Neuronal stem cell (in vitro differentiated cells): ENCODE measurements around the gene UBASH3B.

Source experiments
- DNase-seq: peaks from one replicate; pipeline ENCODE4 v3.0.0-alpha.2; 2013; ENCODE audit warnings: low spot score
- H2AFZ ChIP-seq: one replicate; pipeline ENCODE4 v1.6.1; 2013; ENCODE audit warnings: mild to moderate bottlenecking, low read length, inconsistent platforms
- H2AK5ac ChIP-seq: 2 replicates; pipeline ENCODE4 v1.6.1; 2013; ENCODE audit warnings: low read depth, mild to moderate bottlenecking, inconsistent platforms, low read length, moderate library complexity, mixed read lengths
- H2BK120ac ChIP-seq: 2 replicates; pipeline ENCODE4 v1.6.1; 2013; ENCODE audit warnings: low read depth, mild to moderate bottlenecking, inconsistent platforms, low read length, moderate library complexity, mixed read lengths
- H2BK12ac ChIP-seq: one replicate; pipeline ENCODE4 v1.6.1; 2013; ENCODE audit warnings: low read length, inconsistent platforms
- H2BK15ac ChIP-seq: 2 replicates; pipeline ENCODE4 v1.6.1; 2013; ENCODE audit warnings: mild to moderate bottlenecking, low read length, inconsistent platforms, mixed read lengths
- H2BK5ac ChIP-seq: one replicate; pipeline ENCODE4 v1.6.1; 2013; ENCODE audit warnings: inconsistent platforms, mild to moderate bottlenecking, low read length, moderate library complexity
- H3K14ac ChIP-seq: one replicate; pipeline ENCODE4 v1.6.1; 2013; ENCODE audit warnings: low read length, inconsistent platforms
- H3K18ac ChIP-seq: 2 replicates; pipeline ENCODE4 v1.6.1; 2013; ENCODE audit warnings: low read length, inconsistent platforms
- H3K23ac ChIP-seq: 2 replicates; pipeline ENCODE4 v1.6.1; 2013; ENCODE audit warnings: low read depth, mild to moderate bottlenecking, mixed read lengths, low read length, inconsistent platforms; ENCODE audit not compliant: poor library complexity
- H3K27ac ChIP-seq: replicated peaks from 3 replicates; pipeline ENCODE4 v1.5.1; 2013; ENCODE audit warnings: low read length, inconsistent platforms
- H3K27me3 ChIP-seq, 3 experiments: 2 replicates each; pipeline ENCODE4 v1.6.1; 2013; ENCODE audit warnings: low read length in 3 of 3, mild to moderate bottlenecking in 2 of 3, inconsistent platforms in 1 of 3, low read depth in 1 of 3, mixed read lengths in 1 of 3, moderate library complexity in 1 of 3; ENCODE audit not compliant: control insufficient read depth in 3 of 3, insufficient read depth in 3 of 3
- H3K36me3 ChIP-seq, 2 donors: replicated peaks in 1 of 2; 2 replicates each; pipeline ENCODE4 v1.6.1; 2013; ENCODE audit warnings: low read length in 2 of 2; ENCODE audit not compliant: control insufficient read depth in 2 of 2, insufficient read depth in 2 of 2
- H3K4ac ChIP-seq: 2 replicates; pipeline ENCODE4 v1.6.1; 2013; ENCODE audit warnings: inconsistent platforms, mild to moderate bottlenecking, low read length, moderate library complexity
- H3K4me1 ChIP-seq, 2 donors: 1 replicate in 1 of 2; 2 replicates in 1 of 2; pipeline ENCODE4 v1.6.1; 2013; ENCODE audit warnings: low read length in 2 of 2, low read depth in 1 of 2; ENCODE audit not compliant: control insufficient read depth in 2 of 2, insufficient read depth in 1 of 2
- H3K4me2 ChIP-seq: one replicate; pipeline ENCODE4 v1.6.1; 2013; ENCODE audit warnings: mild to moderate bottlenecking, low read length, inconsistent platforms; ENCODE audit not compliant: insufficient read depth, poor library complexity, severe bottlenecking
- H3K4me3 ChIP-seq, 2 donors: 2 replicates each; pipeline ENCODE4 v1.5.1; 2013; ENCODE audit warnings: low read length in 2 of 2, mild to moderate bottlenecking in 2 of 2, inconsistent platforms in 1 of 2, moderate library complexity in 1 of 2
- H3K79me1 ChIP-seq: one replicate; pipeline ENCODE4 v1.6.1; 2013; ENCODE audit warnings: low read depth, mild to moderate bottlenecking, inconsistent platforms, low read length, moderate library complexity
- H3K9ac ChIP-seq: one replicate; pipeline ENCODE4 v1.6.1; 2013; ENCODE audit warnings: mild to moderate bottlenecking, low read depth, low read length, inconsistent platforms; ENCODE audit not compliant: poor library complexity
- H3K9me3 ChIP-seq, 2 donors: replicated peaks in 1 of 2; 2 replicates each; pipeline versions ENCODE3 to v1.6.1; 2013; ENCODE audit warnings: low read length in 2 of 2, mild to moderate bottlenecking in 2 of 2, inconsistent platforms in 1 of 2, low read depth in 1 of 2, mixed read lengths in 1 of 2, moderate library complexity in 1 of 2; ENCODE audit not compliant: control insufficient read depth in 2 of 2, insufficient read depth in 1 of 2
- H4K8ac ChIP-seq: one replicate; pipeline ENCODE4 v1.6.1; 2013; ENCODE audit warnings: low read depth, mild to moderate bottlenecking, inconsistent platforms, low read length, moderate library complexity
- H4K91ac ChIP-seq: one replicate; pipeline ENCODE4 v1.6.1; 2013; ENCODE audit warnings: low read length, low read depth, mild to moderate bottlenecking, inconsistent platforms; ENCODE audit not compliant: poor library complexity
- WGBS, 2 donors: extraction: QIAGEN DNeasy Blood & Tissue Kit; methylation state at CpG; one replicate each; pipeline ENCODE4 v1.1.7; 2013; ENCODE audit warnings: missing lambda C conversion rate in 2 of 2, mixed read lengths in 1 of 2; ENCODE audit not compliant: insufficient read length in 2 of 2, insufficient replicate concordance in 1 of 2; ENCODE audit errors: extremely low coverage in 2 of 2; 5-methylcytosine and 5-hydroxymethylcytosine counted together

Gene UBASH3B

DNA sequence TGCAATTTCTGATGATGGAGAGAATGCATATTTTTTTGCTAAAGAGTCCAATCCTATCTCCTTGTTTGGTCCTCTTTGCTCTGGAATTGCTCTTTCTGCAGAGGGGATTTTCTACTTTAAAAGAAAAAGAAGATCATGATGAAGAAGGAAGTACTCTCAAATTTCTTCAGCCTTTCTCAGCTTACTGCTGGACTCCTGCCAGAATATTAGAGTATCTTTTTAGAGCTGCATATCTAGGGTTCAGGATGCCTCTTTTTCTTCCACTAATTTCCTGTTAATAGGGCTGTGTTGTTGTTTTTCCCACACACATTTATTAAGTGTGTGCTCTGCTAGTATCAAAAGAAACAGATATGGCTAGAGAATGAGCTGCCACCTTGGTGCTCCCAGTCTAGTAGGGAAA lies 18.2 kb downstream of the UBASH3B start:
- Histone ChIP-seq H3K27me3 (no peaks in the 10 kb centered on the region), H3K4me2 (no peak overlapping the region), H2BK5ac (no peak overlapping the region), H2AFZ (no peak overlapping the region), H3K9me3 (peaks cover 3 to 6% of the 10 kb centered on the region in 2 donors), H3K18ac (no peak overlapping the region), H3K23ac (no peak overlapping the region), H3K36me3 (no peaks in the 10 kb centered on the region), H3K4ac (no peak overlapping the region), H4K91ac (no peak overlapping the region), H2BK15ac (no peak overlapping the region), H2AK5ac (no peak overlapping the region), H2BK120ac (no peak overlapping the region), H4K8ac (no peak overlapping the region), H3K14ac (no peak overlapping the region), H2BK12ac (no peak overlapping the region), H3K4me1 (peaks cover 3 to 6% of the 10 kb centered on the region in 2 donors), H3K79me1 (no peaks in the 10 kb centered on the region), H3K4me3 (no peak overlapping the region), H3K27ac (no peak overlapping the region), H3K9ac (no peak overlapping the region)
- DNase-seq: no peak

DNA sequence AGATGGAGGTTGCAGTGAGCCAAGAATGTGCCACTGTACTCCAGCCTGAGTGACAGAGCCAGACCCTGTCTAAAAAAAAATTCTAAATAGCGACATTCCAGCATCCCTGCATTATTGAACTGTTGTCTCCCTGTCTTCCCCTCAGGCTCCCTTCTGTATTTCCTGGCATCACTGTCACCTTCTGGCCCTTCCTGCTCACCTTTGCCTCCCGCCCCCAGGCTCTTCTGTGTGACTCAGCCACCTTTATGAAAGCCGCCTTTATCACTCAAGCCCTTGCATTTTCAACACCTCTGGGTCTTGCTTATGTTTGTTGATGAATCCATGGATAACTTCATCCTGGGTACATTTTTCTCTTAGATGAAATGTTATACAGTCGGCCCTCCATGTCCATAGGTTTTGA lies 21.1 kb downstream of the UBASH3B start:
- no peaks in the 10 kb centered on the region for H3K36me3 ChIP-seq
- H3K79me1 ChIP-seq: no peaks in the 10 kb centered on the region
- no peak overlapping the region for H2BK15ac ChIP-seq
- H3K9me3 ChIP-seq: no peaks in the 10 kb centered on the region
- H2BK12ac ChIP-seq: no peak overlapping the region
- no peak overlapping the region for H4K8ac ChIP-seq
- no peak overlapping the region for H3K9ac ChIP-seq
- H3K18ac ChIP-seq: no peak overlapping the region
- H4K91ac ChIP-seq: no peak overlapping the region
- H3K14ac ChIP-seq: no peak overlapping the region
- peaks cover 6% of the 10 kb centered on the region in 2 donors for H3K4me1 ChIP-seq
- no peak overlapping the region for H2AK5ac ChIP-seq
- no peak overlapping the region for H3K23ac ChIP-seq
- no peak overlapping the region for H3K4ac ChIP-seq
- no peak for DNase-seq
- no peak overlapping the region for H3K4me2 ChIP-seq
- no peak overlapping the region for H3K27ac ChIP-seq
- H3K4me3 ChIP-seq: no peak overlapping the region
- H2BK5ac ChIP-seq: no peak overlapping the region
- H2AFZ ChIP-seq: no peak overlapping the region
- no peak overlapping the region for H2BK120ac ChIP-seq
- WGBS, 2 donors: no CpG with 5 or more reads among the region's 4 CpGs
- no peaks in the 10 kb centered on the region for H3K27me3 ChIP-seq

DNA sequence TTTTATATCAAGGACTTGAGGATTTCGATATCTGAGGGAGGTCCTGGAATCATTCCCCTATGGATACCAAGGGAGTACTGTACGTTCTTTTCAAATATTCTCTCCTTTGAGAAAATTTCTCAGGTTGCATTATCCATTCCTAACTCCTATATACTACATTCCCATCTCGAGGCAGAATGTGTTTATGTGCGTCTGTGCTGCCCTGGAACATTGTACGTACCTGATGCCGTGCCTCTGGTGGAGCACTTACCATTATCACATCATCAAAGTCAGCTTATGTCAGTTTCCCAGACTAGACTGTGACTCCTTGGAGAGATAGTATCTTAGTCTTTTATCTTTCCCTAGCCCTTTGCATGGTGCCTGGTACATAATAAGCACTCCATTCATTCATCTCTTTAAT lies 21.7 kb downstream of the UBASH3B start:
- H2BK12ac ChIP-seq: no peak overlapping the region
- peaks cover 6 to 8% of the 10 kb centered on the region in 2 donors for H3K4me1 ChIP-seq
- H2AFZ ChIP-seq: no peak overlapping the region
- H2BK120ac ChIP-seq: no peak overlapping the region
- H3K27me3 ChIP-seq: no peaks in the 10 kb centered on the region
- H3K18ac ChIP-seq: no peak overlapping the region
- no peak overlapping the region for H3K4ac ChIP-seq
- DNase-seq: no peak
- H3K4me2 ChIP-seq: no peak overlapping the region
- no peak overlapping the region for H2BK5ac ChIP-seq
- no peaks in the 10 kb centered on the region for H3K9me3 ChIP-seq
- no peak overlapping the region for H3K9ac ChIP-seq
- H2AK5ac ChIP-seq: no peak overlapping the region
- H3K36me3 ChIP-seq: no peaks in the 10 kb centered on the region
- WGBS, 2 donors: no CpG with 5 or more reads among the region's 6 CpGs
- H4K91ac ChIP-seq: no peak overlapping the region
- no peak overlapping the region for H3K27ac ChIP-seq
- H3K23ac ChIP-seq: no peak overlapping the region
- H4K8ac ChIP-seq: no peak overlapping the region
- no peak overlapping the region for H3K4me3 ChIP-seq
- no peak overlapping the region for H2BK15ac ChIP-seq
- no peak overlapping the region for H3K14ac ChIP-seq
- H3K79me1 ChIP-seq: no peaks in the 10 kb centered on the region

DNA sequence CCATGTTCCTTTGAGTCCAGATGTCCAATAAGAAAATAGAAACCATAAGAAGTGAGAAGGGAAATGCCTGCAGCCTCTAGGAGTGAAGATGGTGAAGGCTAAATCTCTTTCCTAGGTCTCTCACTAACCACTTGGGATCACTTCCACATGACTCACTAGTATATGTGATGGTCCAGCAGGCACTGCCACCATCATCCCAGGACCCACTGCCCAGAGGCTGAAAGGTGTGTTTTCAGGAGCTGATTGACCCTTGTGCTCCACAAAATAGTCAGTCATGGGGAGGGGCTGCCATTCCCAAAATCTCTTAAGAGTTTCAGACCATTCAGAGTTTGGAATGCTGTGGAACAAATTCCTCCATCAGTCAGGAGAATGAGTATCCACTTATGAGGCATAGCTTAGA lies 22.9 kb downstream of the UBASH3B start:
- H3K36me3 ChIP-seq: no peaks in the 10 kb centered on the region
- no peak overlapping the region for H3K4ac ChIP-seq
- no peak overlapping the region for H2AFZ ChIP-seq

More for the DNA sequence above, 22.9 kb downstream of the UBASH3B start:
- no peak for DNase-seq
- H4K91ac ChIP-seq: no peak overlapping the region
- no peak overlapping the region for H3K14ac ChIP-seq
- H2BK15ac ChIP-seq: no peak overlapping the region
- no peaks in the 10 kb centered on the region for H3K27me3 ChIP-seq
- no peak overlapping the region for H3K4me3 ChIP-seq
- no peaks in the 10 kb centered on the region for H3K79me1 ChIP-seq
- H4K8ac ChIP-seq: no peak overlapping the region
- no peak overlapping the region for H2AK5ac ChIP-seq
- H3K27ac ChIP-seq: no peak overlapping the region
- no peaks in the 10 kb centered on the region for H3K9me3 ChIP-seq
- H3K18ac ChIP-seq: no peak overlapping the region
- no peak overlapping the region for H3K4me2 ChIP-seq
- peaks cover 6 to 8% of the 10 kb centered on the region in 2 donors for H3K4me1 ChIP-seq
- H3K23ac ChIP-seq: no peak overlapping the region
- no peak overlapping the region for H2BK120ac ChIP-seq
- H3K9ac ChIP-seq: no peak overlapping the region
- no peak overlapping the region for H2BK12ac ChIP-seq
- no peak overlapping the region for H2BK5ac ChIP-seq
